ENCODE data around the gene MT1A.

Gene MT1A

DNA sequence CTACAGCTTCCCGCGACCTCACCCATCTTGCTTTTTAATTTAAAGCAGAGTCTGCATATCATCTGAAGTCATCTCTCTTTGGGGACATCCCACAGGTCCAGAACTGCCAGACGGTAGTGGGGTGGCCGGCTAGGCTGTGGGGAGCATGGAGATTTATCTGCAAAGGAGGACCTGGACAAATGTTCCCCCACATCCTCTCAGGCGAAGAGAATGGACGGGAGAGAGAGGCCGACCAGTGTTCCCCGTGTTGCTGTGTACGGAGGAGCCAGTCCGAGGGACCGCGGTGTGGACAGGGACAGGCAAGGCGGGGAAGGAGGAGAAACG lies 6.7 kb upstream of the MT1A start:
- no peak for DNase-seq (ENCODE audit: low spot score)

- no peak for DNase-seq (ENCODE audit: low spot score)
Measured at GRCh38 chr16:56632156-56632847, 6.2 kb upstream of the MT1A start, which contains the start of gene MT1M. Gene MT1M, plus strand, starts transcription at chr16:56632659. Its CDS starts 73 bp downstream, at chr16:56632732.

DNA sequence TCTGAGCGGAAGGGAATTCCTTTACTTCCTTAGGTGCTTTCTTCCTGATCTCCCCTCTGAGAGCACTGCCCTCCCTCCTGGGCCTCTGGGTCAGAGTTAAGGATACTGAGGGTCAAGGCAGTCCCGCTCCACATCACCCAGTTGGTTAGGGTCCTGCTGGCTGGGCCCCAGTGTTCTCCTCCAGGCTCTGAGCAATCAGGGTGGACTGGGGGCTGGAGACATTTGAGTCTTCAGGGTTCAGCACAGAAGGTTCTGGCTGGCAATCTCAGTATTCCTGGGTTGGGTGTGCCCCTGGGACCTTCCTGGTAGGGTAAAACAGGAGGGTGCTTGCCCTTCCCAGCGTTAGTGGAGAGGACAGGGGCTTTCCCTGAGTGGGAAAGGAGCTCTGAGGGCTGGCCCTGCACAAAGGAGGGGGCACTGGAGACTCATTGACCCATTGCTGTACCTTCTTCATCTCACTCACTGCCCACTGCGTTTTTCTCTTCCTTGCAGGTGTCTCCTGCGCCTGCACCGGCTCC lies 5.6 kb upstream of the MT1A start:
- no peak for DNase-seq (ENCODE audit: low spot score)

- DNase-seq (ENCODE audit: low spot score): no peak
Measured at GRCh38 chr16:56633535-56633934, 4.9 kb upstream of the MT1A start.

- DNase-seq (ENCODE audit: low spot score): no peak
Measured at GRCh38 chr16:56634715-56635440, 3.6 kb upstream of the MT1A start.

- DNase-seq (ENCODE audit: low spot score): no peak
Measured at GRCh38 chr16:56635441-56635967, 3.0 kb upstream of the MT1A start.

DNA sequence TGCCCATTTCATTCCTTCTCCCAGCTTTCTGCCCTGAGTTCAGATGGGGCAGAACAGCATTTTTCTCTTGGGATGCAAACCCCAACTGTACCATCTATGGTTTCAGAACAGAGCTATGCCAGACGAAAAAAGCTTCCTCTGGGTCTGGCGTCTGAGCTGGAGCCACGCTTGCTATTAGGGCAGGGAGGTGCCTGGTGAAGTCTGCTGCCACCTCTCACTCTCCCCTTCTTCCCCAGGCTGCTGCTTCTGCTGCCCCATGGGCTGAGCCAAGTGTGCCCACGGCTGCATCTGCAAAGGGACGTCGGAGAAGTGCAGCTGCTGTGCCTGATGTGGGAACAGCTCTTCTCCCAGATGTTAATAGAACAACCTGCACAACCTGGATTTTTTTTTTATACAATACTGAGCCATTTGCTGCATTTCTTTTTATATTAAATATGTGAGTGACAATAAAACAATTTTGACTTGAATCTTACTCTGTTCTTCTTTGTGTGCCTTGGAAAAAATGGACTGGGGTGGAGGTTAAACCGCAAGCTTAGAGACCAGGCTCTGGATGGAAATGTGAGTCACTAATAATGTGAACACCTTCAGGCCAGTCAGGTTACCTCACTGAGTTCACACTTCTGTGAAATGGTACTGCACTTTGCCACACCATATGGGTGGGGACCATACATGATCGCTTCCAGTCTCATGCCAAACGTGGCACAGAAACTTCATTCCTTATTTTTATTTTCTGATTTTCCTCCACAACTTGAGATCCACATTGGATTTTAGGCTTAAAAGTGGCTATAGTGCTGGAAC lies 1.7 kb upstream of the MT1A start:
- no peak for DNase-seq (ENCODE audit: low spot score)

GRCh38 chr16:56639045-56639444 lies 579 bp downstream of the MT1A start:
- no peak for DNase-seq (ENCODE audit: low spot score)

- DNase-seq (ENCODE audit: low spot score): no peak
Measured at GRCh38 chr16:56640076-56640475, 1.6 kb downstream of the MT1A start.

DNA sequence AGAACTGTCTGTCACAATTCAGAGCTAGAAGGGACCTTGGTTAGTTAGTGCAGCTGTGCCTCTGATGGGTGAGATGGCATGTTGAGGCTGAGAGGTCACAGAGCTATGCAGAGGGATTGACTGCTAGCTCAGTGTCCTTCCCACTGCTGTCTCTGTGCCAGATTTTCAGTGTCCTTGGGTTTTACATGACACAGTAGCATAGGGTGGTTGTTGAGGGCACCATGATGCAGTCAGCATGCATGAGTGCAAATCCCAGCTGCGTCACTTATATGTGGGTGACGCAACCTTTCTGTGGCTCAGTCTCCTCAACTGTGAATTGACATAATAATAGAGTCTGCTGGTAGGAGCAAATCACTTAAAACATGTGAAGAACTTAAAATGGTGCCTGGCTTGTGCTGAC lies 2.7 kb downstream of the MT1A start:
- no peak for DNase-seq (ENCODE audit: low spot score)

- DNase-seq (ENCODE audit: low spot score): peak; percentile 71
Measured at GRCh38 chr16:56643080-56643778, 4.8 kb downstream of the MT1A start.

GRCh38 chr16:56643833-56644232 lies 5.4 kb downstream of the MT1A start:
- DNase-seq (ENCODE audit: low spot score): no peak

DNA sequence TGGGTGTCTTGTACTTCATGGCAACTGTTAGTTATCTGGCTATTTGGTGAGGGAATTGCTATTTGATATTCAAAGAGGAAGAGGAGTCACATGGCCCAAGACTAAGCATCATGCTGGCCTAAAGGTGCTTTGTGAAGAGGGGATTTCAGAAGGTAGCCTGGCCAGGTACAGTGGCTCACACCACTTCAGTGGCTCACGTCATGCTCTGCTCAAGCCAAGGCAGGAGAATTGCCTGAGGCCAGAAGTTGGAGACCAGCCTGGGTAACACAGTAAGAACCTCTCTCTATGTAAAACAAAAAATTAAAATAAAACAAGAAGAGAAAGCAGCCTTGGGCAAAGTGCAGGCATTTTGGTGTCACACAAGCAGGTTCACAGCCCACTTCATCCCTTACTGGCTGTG lies 6.8 kb downstream of the MT1A start:
- no peak for DNase-seq (ENCODE audit: low spot score)

DNA sequence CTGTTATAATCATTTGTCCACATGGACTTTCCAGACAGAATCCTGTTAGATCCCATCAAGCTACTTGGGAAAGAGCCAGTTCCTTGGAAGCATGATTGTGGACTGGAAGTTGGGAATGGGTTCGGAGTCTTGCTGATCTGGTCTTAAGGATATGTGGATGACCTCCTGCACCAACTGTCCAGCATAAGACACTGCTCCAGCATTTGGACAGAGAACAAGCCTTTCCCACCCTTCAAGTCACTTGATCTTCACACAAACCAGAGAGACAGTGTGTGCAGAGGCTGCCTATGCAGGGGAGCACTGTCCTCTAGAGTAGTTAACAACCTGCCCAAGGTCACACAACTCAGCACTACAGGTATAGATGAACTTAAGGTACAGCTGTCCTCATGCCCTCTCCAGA lies 7.4 kb downstream of the MT1A start:
- no peak for DNase-seq (ENCODE audit: low spot score)

- no peak for DNase-seq (ENCODE audit: low spot score)
Measured at GRCh38 chr16:56647641-56648431, 9.4 kb downstream of the MT1A start.

DNA sequence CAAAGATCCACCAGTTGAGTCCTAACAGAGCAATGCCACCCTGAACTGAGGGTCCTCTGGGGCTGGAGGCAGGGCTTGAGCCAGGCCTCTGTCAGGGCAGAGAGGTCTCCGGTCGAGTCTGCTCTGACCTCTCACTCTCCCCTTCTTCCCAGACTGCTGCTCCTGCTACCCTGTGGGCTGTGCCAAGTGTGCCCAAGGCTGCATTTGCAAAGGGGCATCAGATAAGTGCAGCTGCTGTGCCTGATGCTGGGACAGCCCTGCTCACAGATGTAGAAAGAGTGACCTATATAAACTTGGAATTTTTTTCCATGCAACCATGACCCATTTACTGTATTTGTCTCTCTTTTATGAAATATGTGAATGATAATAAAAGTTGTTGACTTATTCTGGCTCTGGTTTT lies 10.8 kb downstream of the MT1A start:
- no peak for DNase-seq (ENCODE audit: low spot score)

DNA sequence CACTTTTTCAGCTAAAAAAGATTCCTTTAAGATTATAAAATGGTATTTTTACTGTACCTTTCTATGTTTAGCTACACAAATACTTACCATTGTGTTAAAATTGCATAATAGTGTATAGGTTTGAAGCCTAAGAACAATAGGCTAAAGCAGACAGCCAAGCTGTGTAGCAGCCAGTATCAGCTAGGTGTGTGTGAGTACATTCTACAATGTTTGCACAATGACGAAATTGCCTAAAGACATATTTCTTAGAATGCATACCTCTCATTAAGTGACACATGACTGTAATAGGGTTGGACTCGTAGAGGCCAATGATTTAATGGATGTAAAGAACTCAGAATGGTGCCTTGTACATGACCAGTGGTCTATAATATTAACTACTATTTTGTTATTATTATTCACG lies 11.4 kb downstream of the MT1A start:
- DNase-seq (ENCODE audit: low spot score): no peak

- no peak for DNase-seq (ENCODE audit: low spot score)
Measured at GRCh38 chr16:56651586-56651985, 13.1 kb downstream of the MT1A start, which contains the start of gene MT1B. Gene MT1B, plus strand, starts transcription at chr16:56651886. Its CDS starts 68 bp downstream, at chr16:56651954.

GRCh38 chr16:56652600-56652999 lies 14.1 kb downstream of the MT1A start:
- no peak for DNase-seq (ENCODE audit: low spot score)

DNA sequence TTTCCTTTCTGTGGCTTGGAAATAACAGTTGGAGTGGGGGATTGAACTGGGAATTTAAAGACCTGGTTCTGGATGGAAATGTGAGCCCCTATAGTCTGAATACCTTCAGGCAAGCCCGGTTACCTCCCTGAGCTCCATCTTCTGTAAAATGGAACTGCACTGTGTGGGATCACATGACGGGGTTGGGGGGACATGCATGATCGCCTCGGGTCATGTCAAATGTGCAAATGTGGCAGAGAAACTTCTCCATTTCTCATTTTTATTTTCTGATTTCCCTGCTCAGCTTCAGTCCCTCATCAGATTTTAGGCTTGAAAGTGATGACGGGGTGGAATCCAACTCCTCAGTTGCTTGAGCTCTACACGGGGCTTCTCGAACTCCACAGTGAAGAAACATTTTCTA lies 14.8 kb downstream of the MT1A start:
- DNase-seq (ENCODE audit: low spot score): no peak
